Bronchial epithelial cell (primary cell): Measurements from ENCODE around the gene HSPA1A. TPM values are rescaled to one million over a fixed set of nuclear protein-coding genes. Genes with fewer than 3 reads are reported as not detected.
"Not testable (repeated sequence)": the region's sequence is repeated elsewhere in the genome, so short reads cannot be mapped to it uniquely, and the experiment has no call there.

Experiments used
- DNase-seq: peaks from one replicate; pipeline ENCODE4 v3.0.0-alpha.2; 2010; ENCODE audit warnings: low read depth
- FAIRE-seq: peaks from 2 replicates; lab custom pipeline; 2011; peaks lifted over from hg19 to GRCh38; lab: Jason Lieb, UNC
- H3K27me3 ChIP-seq: 2 replicates; pipeline ENCODE4 v1.5.1; 2011; ENCODE audit warnings: low read length; ENCODE audit not compliant: control insufficient read depth, insufficient read depth
- H3K36me3 ChIP-seq: 2 replicates; pipeline ENCODE4 v1.5.1; 2011; ENCODE audit warnings: low read length; ENCODE audit not compliant: control insufficient read depth, insufficient read depth
- H3K4me3 ChIP-seq: 2 replicates; pipeline ENCODE4 v1.5.1; 2011; ENCODE audit warnings: mild to moderate bottlenecking, low read depth, low read length, control low read depth
- total RNA-seq: library from RNA; depleted of rRNA; stranded (reverse); fragments of >200 nt; gene quantifications from 2 replicates; pipeline ENCODE4 v1.2.1, GENCODE V29; 2014
- TF ChIP-seq, protein P1 (sequence below): IDR thresholded peaks from 2 replicates; pipeline ENCODE4 v1.5.1; 2011; ENCODE audit warnings: mild to moderate bottlenecking, moderate library complexity, low read length, control low read depth, inconsistent platforms; ENCODE audit not compliant: insufficient read depth, severe bottlenecking

Gene HSPA1A
- total RNA-seq, 1 donor from 2014 or later, result 50.3 TPM

DNA sequence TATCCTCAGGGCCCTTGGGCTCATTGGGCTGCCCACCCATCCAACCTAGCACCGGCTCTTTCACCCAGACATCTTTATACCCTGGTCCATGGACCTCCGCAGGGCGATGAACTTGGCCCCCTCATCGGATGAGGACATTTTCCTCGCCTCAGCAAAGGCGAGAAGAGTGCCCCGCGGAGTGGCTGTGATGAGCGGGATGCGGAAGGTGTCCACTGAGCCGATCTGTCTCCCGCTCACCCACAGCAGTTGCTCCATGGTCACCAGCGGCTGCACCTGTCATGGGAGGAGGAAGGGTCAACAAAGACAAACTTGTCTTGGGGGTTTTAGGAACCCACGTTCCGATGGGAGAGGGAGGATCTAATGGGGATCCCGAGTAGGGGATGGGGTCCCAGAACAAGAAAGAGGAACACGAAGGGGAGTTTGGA is 46.6 kb downstream of the HSPA1A start:
- Histone ChIP-seq H3K4me3 (peak overlapping the region; percentile 82), H3K27me3 (no peaks in the 10 kb centered on the region), H3K36me3 (peaks cover 13% of the 10 kb centered on the region)
- no peak for FAIRE-seq
- TF ChIP-seq, protein P1, sequence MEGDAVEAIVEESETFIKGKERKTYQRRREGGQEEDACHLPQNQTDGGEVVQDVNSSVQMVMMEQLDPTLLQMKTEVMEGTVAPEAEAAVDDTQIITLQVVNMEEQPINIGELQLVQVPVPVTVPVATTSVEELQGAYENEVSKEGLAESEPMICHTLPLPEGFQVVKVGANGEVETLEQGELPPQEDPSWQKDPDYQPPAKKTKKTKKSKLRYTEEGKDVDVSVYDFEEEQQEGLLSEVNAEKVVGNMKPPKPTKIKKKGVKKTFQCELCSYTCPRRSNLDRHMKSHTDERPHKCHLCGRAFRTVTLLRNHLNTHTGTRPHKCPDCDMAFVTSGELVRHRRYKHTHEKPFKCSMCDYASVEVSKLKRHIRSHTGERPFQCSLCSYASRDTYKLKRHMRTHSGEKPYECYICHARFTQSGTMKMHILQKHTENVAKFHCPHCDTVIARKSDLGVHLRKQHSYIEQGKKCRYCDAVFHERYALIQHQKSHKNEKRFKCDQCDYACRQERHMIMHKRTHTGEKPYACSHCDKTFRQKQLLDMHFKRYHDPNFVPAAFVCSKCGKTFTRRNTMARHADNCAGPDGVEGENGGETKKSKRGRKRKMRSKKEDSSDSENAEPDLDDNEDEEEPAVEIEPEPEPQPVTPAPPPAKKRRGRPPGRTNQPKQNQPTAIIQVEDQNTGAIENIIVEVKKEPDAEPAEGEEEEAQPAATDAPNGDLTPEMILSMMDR, result no peak
- DNase-seq, result no peak

DNA sequence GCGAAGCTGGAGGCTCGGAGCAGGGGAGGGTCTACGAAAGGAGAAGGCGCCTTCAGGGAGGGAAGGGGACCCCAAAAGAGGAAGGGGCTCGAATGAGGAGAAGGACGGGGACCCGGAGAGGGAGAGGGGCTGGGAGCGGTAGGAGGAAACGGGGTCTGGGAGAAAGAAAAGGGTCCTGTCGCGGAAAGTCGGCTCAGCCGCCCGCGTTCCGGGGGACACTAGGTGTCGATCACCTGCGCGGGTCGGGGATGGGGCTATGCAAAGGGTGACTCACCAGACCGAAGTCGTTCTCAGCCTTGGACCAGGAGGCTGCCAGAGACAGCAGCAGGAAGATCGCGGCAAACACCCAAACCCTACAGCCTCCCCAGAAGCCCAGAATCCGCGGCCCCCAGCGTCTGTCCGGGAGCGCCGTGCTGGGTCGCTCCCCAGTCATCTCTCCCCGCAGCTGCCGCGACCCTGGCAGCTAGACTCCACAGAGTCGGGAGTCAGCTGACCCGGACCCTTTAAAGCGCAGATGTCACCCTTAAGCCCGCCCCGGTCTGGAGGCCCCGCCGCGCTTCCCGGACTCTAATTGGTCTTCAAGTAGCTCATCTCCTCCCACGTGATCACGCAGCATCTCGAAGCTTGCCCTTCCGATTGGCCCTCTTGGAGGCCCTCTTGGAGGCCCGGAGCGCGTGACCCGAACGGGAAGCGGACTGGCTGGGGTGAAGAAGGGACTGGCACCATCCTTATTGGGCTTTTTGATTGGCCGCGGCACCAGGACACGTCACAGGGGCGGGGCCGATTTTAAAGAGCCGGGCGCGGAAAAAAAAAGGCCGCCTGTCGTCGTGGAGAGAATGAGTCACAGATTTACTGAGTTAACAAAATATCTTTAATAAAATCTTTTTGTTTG is 47.2 kb downstream of the HSPA1A start, which contains the start of gene NEU1:
NEU1 (minus strand) TSS at position 478 of the 892 bp plus-strand sequence; CDS start at position 433, 45 bp downstream.
- TF ChIP-seq, protein P1, result no peak
- DNase-seq, result peak; percentile 99
- FAIRE-seq, result no peak
- H3K4me3 ChIP-seq, result peak within 1 kb of the TSS; percentile 82
- H3K36me3 ChIP-seq, result peaks cover 13% of the 10 kb centered on the region
- no peaks in the 10 kb centered on the region for H3K27me3 ChIP-seq

DNA sequence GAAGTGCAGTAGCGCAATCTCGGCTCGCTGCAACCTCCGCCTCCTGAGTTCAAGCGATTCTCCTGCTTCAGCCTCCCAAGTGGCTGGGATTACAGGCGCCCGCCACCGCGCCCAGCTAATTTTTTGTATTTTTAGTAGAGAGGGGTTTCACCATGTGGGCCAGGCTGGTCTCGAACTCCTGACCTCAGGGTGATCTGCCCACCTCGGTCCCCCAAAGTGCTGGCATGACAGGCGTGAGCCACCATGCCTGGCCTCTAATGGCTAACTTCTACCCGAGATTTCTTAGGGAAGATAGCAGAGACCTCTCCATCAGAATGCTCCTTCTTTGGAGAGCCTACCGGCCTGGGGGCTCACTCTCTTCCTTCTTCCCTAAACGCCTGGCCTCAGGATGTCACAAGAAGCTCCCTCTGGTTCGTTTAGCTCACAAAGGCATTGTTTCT is 48.8 kb downstream of the HSPA1A start:
- peak overlapping the region; percentile 41 for H3K4me3 ChIP-seq
- H3K36me3 ChIP-seq, result peaks cover 13% of the 10 kb centered on the region
- H3K27me3 ChIP-seq, FAIRE-seq, DNase-seq: not testable (repeated sequence)

DNA sequence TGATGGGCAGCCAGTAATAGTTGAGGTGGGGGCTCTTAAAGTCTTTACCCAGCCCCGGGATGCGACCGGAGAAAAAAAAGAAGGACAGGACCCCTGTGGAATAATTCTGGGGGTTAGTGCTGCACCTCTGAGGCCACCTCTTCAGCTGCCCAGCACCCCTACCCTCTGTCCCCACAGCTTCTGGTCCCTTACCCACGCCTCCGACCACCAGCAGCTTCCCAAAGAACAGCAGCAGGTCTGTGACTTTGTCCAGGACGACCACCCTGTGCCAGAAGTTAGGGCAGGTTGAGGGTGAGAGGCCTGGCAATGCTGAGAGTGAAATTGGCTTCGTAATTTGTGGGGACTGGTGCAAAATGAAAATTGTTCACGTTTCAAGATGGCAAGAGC is 49.5 kb downstream of the HSPA1A start:
- H3K27me3 ChIP-seq, result no peaks in the 10 kb centered on the region
- TF ChIP-seq, protein P1, result no peak
- DNase-seq (no peak), FAIRE-seq (no peak)
- no peak overlapping the region for H3K4me3 ChIP-seq
- H3K36me3 ChIP-seq, result peaks cover 7% of the 10 kb centered on the region

DNA sequence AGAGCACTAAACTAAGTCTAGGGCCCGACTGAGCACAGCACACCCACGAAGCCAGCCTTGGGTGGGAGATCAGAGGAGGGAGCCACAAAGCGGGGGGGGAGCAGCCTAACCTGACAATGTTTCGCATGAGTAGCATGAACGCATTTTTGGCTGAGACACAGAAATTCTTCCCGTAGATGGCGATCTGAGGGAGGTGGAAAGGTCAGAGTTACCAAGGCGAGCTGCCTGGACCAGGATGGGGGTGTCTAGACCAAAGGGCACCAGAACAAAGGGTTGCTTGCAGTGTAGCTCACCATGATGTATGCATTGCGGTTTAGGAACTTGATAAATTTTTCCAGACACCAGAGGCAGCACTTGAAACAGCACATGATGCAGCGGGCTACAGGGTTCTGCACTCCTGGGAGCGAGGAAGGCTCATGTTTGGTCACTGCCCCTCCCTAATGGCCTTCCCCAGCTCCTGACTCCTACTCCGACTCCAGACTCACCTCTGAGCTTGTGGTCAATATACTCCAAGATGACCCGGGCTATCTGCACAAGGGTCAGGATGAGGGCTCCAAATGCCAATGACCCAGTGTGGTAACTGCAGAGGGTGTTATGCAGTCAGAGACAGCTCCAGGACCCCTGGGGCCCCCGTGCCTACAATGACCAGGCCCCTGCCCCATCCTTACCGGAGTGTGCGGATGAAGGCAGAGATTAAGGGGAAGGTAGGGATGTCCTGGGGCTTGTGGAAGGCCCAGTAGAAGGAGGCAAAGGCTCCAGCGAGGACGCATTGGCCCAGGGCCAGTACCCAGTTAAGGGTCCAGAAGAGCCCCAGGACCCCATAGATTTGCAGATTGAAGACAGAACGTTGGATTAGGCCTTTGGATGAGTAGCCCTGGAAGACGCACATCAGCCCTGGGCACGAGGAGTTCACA is 50.1 kb downstream of the HSPA1A start:
- H3K36me3 ChIP-seq, result peaks cover 2% of the 10 kb centered on the region
- TF ChIP-seq, protein P1, result no peak
- H3K4me3 ChIP-seq, result no peak overlapping the region
- FAIRE-seq (no peak), DNase-seq (no peak)
- H3K27me3 ChIP-seq, result no peaks in the 10 kb centered on the region

Other genes starting within 250 kb of the HSPA1A start
- gene LTA, start 243.3 kb upstream of the HSPA1A start, total RNA-seq, result not detected in 2 replicates
- not detected in 2 replicates for gene TNF, start 240.0 kb upstream of the HSPA1A start, total RNA-seq
- not detected in 2 replicates for gene LTB, start 233.1 kb upstream of the HSPA1A start, total RNA-seq
- gene LST1, start 229.3 kb upstream of the HSPA1A start, total RNA-seq, result not detected in 2 replicates
- gene NCR3, start 222.5 kb upstream of the HSPA1A start, total RNA-seq, result not detected in 2 replicates
- gene AIF1, start 200.3 kb upstream of the HSPA1A start, total RNA-seq, result not detected in 2 replicates
- gene PRRC2A, start 194.8 kb upstream of the HSPA1A start, total RNA-seq, result 21.1 and 24.7 TPM in 2 replicates
- 71.1 and 84.1 TPM in 2 replicates for gene BAG6, start 162.9 kb upstream of the HSPA1A start, total RNA-seq
- 0.26 and 0.53 TPM in 2 replicates for gene APOM, start 159.6 kb upstream of the HSPA1A start, total RNA-seq
- gene C6orf47, start 154.8 kb upstream of the HSPA1A start, total RNA-seq, result 28.4 and 30.5 TPM in 2 replicates
- gene GPANK1, start 150.5 kb upstream of the HSPA1A start, total RNA-seq, result 10.0 and 10.2 TPM in 2 replicates
- 61.1 and 72.7 TPM in 2 replicates for gene CSNK2B, start 149.5 kb upstream of the HSPA1A start, total RNA-seq
- gene LY6G5B, start 145.6 kb upstream of the HSPA1A start, total RNA-seq, result 1.1 and 2.3 TPM in 2 replicates
- gene LY6G5C, start 134.5 kb upstream of the HSPA1A start, total RNA-seq, result 0.13 TPM in 1 of 2 replicates, not detected in the other
- gene ABHD16A, start 112.2 kb upstream of the HSPA1A start, total RNA-seq, result 32.9 and 66.2 TPM in 2 replicates
- not detected in 2 replicates for gene LY6G6F, start 108.7 kb upstream of the HSPA1A start, total RNA-seq
- gene LY6G6D, start 100.2 kb upstream of the HSPA1A start, total RNA-seq, result not detected in 2 replicates
- gene LY6G6C, start 93.8 kb upstream of the HSPA1A start, total RNA-seq, result 0.38 TPM in 1 of 2 replicates, not detected in the other
- gene MPIG6B, start 92.2 kb upstream of the HSPA1A start, total RNA-seq, result under 0.01 TPM in 1 of 2 replicates, not detected in the other
- gene DDAH2, start 86.2 kb upstream of the HSPA1A start, total RNA-seq, result 14.5 and 19.5 TPM in 2 replicates
- gene CLIC1, start 79.0 kb upstream of the HSPA1A start, total RNA-seq, result 480 and 574 TPM in 2 replicates
- 3.4 and 4.0 TPM in 2 replicates for gene MSH5, start 75.5 kb upstream of the HSPA1A start, total RNA-seq
- gene SAPCD1, start 52.9 kb upstream of the HSPA1A start, total RNA-seq, result 1.3 TPM in 2 replicates
- 0.26 and 1.4 TPM in 2 replicates for gene VWA7, start 38.2 kb upstream of the HSPA1A start, total RNA-seq
- 40.8 and 53.2 TPM in 2 replicates for gene VARS1, start 19.8 kb upstream of the HSPA1A start, total RNA-seq
- gene LSM2, start 8.6 kb upstream of the HSPA1A start, total RNA-seq, result 28.9 and 29.2 TPM in 2 replicates
- 0.53 and 1.4 TPM in 2 replicates for gene HSPA1L, start 260 bp upstream of the HSPA1A start, total RNA-seq
- gene HSPA1B, start 12.2 kb downstream of the HSPA1A start, total RNA-seq, result 118 and 193 TPM in 2 replicates
- gene NEU1, start 47.3 kb downstream of the HSPA1A start, total RNA-seq, result 65.8 and 70.3 TPM in 2 replicates
- gene SLC44A4, start 63.5 kb downstream of the HSPA1A start, total RNA-seq, result 1.8 and 10.5 TPM in 2 replicates
- gene EHMT2, start 82.2 kb downstream of the HSPA1A start, total RNA-seq, result 10.8 and 14.5 TPM in 2 replicates
- gene ZBTB12, start 86.5 kb downstream of the HSPA1A start, total RNA-seq, result 0.64 and 1.3 TPM in 2 replicates
- gene C2, start 112.2 kb downstream of the HSPA1A start, total RNA-seq, result 0.26 and 0.53 TPM in 2 replicates
- gene CFB, start 130.6 kb downstream of the HSPA1A start, total RNA-seq, result 2.4 and 2.6 TPM in 2 replicates
- 163 and 177 TPM in 2 replicates for gene NELFE, start 143.4 kb downstream of the HSPA1A start, total RNA-seq
- 44.8 and 48.0 TPM in 2 replicates for gene SKIC2, start 143.6 kb downstream of the HSPA1A start, total RNA-seq
- 8.4 and 12.2 TPM in 2 replicates for gene DXO, start 156.6 kb downstream of the HSPA1A start, total RNA-seq
- 1.2 and 1.8 TPM in 2 replicates for gene C4A, start 166.5 kb downstream of the HSPA1A start, total RNA-seq
- gene C4B, start 199.3 kb downstream of the HSPA1A start, total RNA-seq, result 1.6 and 2.6 TPM in 2 replicates
- under 0.01 TPM in 1 of 2 replicates, not detected in the other for gene CYP21A2, start 222.9 kb downstream of the HSPA1A start, total RNA-seq